ENCODE results near the gene SLC7A6OS.

DNA sequence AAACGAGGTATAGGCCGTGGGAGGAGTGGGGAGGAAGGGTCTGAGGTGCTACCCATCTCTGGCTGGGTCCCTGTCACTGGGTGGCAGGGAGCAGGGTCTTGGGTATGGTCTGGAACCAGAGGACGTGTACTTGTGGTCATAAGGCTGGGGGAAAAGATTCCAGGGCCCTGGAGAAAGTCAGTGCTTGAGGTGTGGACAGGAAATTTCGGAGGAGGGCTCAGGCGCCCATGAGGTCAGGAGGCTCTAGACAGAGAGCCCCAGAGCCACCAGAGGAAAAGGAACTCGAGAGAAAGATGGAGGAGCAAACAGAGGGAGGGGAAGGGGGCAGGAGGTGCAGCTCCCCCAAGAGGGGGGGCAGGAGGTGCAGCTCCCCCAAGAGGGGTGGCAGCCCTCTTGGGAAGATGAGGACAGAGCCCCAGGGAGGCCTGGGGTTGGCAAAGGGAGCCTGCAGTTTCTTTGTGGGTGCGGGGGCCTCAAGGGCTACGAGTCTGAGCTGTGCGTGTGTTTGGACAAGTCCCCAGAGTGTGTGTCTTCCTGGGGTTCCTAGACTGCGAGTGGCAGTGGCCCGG is 47.1 kb downstream of the SLC7A6OS start:
- no peak for TF ChIP-seq EZH2 (IDR thresholded peaks at IDR 0.05; ENCODE audit: borderline replicate concordance)
- no peak for TF ChIP-seq CTCF (IDR thresholded peaks at IDR 0.05; ENCODE audit: poor library complexity)
- no peak for TF ChIP-seq EZH2phosphoT487 (IDR thresholded peaks at IDR 0.05; ENCODE audit: low read depth, severe bottlenecking, unreplicated experiment)
